Measurements from ENCODE around the gene BRSK1. TPM values are rescaled to one million over a fixed set of nuclear protein-coding genes. Genes with fewer than 3 reads are reported as not detected.

The BRSK1 gene
- polyA plus RNA-seq, 1 donor: 9.7 TPM

- H3K36me3 ChIP-seq (ENCODE audit: control insufficient read depth, insufficient read depth, low read length): peaks cover 28% of the 10 kb centered on the region
- H3K9me3 ChIP-seq (ENCODE audit: control insufficient read depth, low read depth, low read length): no peaks in the 10 kb centered on the region
- no peak overlapping the region for H3K27ac ChIP-seq (ENCODE audit: low read length)
- no CpG with 5 or more reads among the region's 6 CpGs for WGBS (ENCODE audit: insufficient coverage, low lambda C conversion rate)
- H3K4me1 ChIP-seq (ENCODE audit: control insufficient read depth, insufficient read depth, low read length): peaks cover 28% of the 10 kb centered on the region
- H3K4me3 ChIP-seq (ENCODE audit: low read length): peak overlapping the region; percentile 14
- H3K27me3 ChIP-seq (ENCODE audit: control insufficient read depth, insufficient read depth, low read length): no peaks in the 10 kb centered on the region
- no peak for DNase-seq
These were observed 29.2 kb upstream of the BRSK1 start for GRCh38 chr19:55254625-55254977.

- H3K27me3 ChIP-seq (ENCODE audit: control insufficient read depth, insufficient read depth, low read length): no peaks in the 10 kb centered on the region
- H3K27ac ChIP-seq (ENCODE audit: low read length): no peak overlapping the region
- H3K4me3 ChIP-seq (ENCODE audit: low read length): no peak overlapping the region
- no peak for DNase-seq
- WGBS (ENCODE audit: insufficient coverage, low lambda C conversion rate): 90% methylated on average over 2 of the region's 17 CpGs
- H3K36me3 ChIP-seq (ENCODE audit: control insufficient read depth, insufficient read depth, low read length): peaks cover 27% of the 10 kb centered on the region
- no peaks in the 10 kb centered on the region for H3K9me3 ChIP-seq (ENCODE audit: control insufficient read depth, low read depth, low read length)
- H3K4me1 ChIP-seq (ENCODE audit: control insufficient read depth, insufficient read depth, low read length): peaks cover 33% of the 10 kb centered on the region
These were observed 28.0 kb upstream of the BRSK1 start for GRCh38 chr19:55255618-55256423.

GRCh38 chr19:55256562-55257460 lies 27.0 kb upstream of the BRSK1 start:
- Histone ChIP-seq H3K27ac (ENCODE audit: low read length) (no peak overlapping the region), H3K36me3 (ENCODE audit: control insufficient read depth, insufficient read depth, low read length) (peaks cover 20% of the 10 kb centered on the region), H3K4me3 (ENCODE audit: low read length) (peak overlapping the region; percentile 94), H3K4me1 (ENCODE audit: control insufficient read depth, insufficient read depth, low read length) (peaks cover 29% of the 10 kb centered on the region), H3K9me3 (ENCODE audit: control insufficient read depth, low read depth, low read length) (no peaks in the 10 kb centered on the region), H3K27me3 (ENCODE audit: control insufficient read depth, insufficient read depth, low read length) (no peaks in the 10 kb centered on the region)
- 50% methylated on average over 2 of the region's 22 CpGs for WGBS (ENCODE audit: insufficient coverage, low lambda C conversion rate)
- peak in 1 of 2 donors; percentile 19 for DNase-seq

GRCh38 chr19:55257461-55258420 lies 26.1 kb upstream of the BRSK1 start:
- Histone ChIP-seq H3K27me3 (ENCODE audit: control insufficient read depth, insufficient read depth, low read length) (no peaks in the 10 kb centered on the region), H3K4me3 (ENCODE audit: low read length) (peak overlapping the region; percentile 94), H3K9me3 (ENCODE audit: control insufficient read depth, low read depth, low read length) (no peaks in the 10 kb centered on the region), H3K36me3 (ENCODE audit: control insufficient read depth, insufficient read depth, low read length) (peaks cover 20% of the 10 kb centered on the region), H3K27ac (ENCODE audit: low read length) (peak overlapping the region; percentile 85), H3K4me1 (ENCODE audit: control insufficient read depth, insufficient read depth, low read length) (peaks cover 29% of the 10 kb centered on the region)
- WGBS (ENCODE audit: insufficient coverage, low lambda C conversion rate): 4% methylated on average over 4 of the region's 51 CpGs
- DNase-seq: peak in 1 of 2 donors; percentile 61

- Histone ChIP-seq H3K36me3 (ENCODE audit: control insufficient read depth, insufficient read depth, low read length) (peaks cover 14% of the 10 kb centered on the region), H3K4me1 (ENCODE audit: control insufficient read depth, insufficient read depth, low read length) (peaks cover 29% of the 10 kb centered on the region)
- no peak for DNase-seq
These were observed 25.3 kb upstream of the BRSK1 start for GRCh38 chr19:55258476-55258827.

GRCh38 chr19:55258828-55259539 lies 24.8 kb upstream of the BRSK1 start, which contains the start of gene PPP6R1:
PPP6R1 (minus strand) TSS chr19:55259017; CDS start chr19:55247103, 11,914 bp downstream.
- no peaks in the 10 kb centered on the region for H3K9me3 ChIP-seq (ENCODE audit: control insufficient read depth, low read depth, low read length)
- H3K4me3 ChIP-seq (ENCODE audit: low read length): peak within 1 kb of the TSS; percentile 94
- peaks cover 29% of the 10 kb centered on the region for H3K4me1 ChIP-seq (ENCODE audit: control insufficient read depth, insufficient read depth, low read length)
- H3K27ac ChIP-seq (ENCODE audit: low read length): peak within 1 kb of the TSS; percentile 92
- no CpG with 5 or more reads among the region's 76 CpGs for WGBS (ENCODE audit: insufficient coverage, low lambda C conversion rate)
- peaks cover 10% of the 10 kb centered on the region for H3K36me3 ChIP-seq (ENCODE audit: control insufficient read depth, insufficient read depth, low read length)
- no peaks in the 10 kb centered on the region for H3K27me3 ChIP-seq (ENCODE audit: control insufficient read depth, insufficient read depth, low read length)
- DNase-seq: peak; percentile 99 to 100

More at GRCh38 chr19:55258476-55258827, 25.3 kb upstream of the BRSK1 start:
- Histone ChIP-seq H3K27ac (ENCODE audit: low read length) (peak overlapping the region; percentile 92), H3K27me3 (ENCODE audit: control insufficient read depth, insufficient read depth, low read length) (no peaks in the 10 kb centered on the region), H3K4me3 (ENCODE audit: low read length) (peak overlapping the region; percentile 94), H3K9me3 (ENCODE audit: control insufficient read depth, low read depth, low read length) (no peaks in the 10 kb centered on the region)
- no CpG with 5 or more reads among the region's 53 CpGs for WGBS (ENCODE audit: insufficient coverage, low lambda C conversion rate)

GRCh38 chr19:55259540-55260210 lies 24.1 kb upstream of the BRSK1 start:
- DNase-seq: no peak
- WGBS (ENCODE audit: insufficient coverage, low lambda C conversion rate): 0% methylated on average over 1 of the region's 29 CpGs
- Histone ChIP-seq H3K27me3 (ENCODE audit: control insufficient read depth, insufficient read depth, low read length) (no peaks in the 10 kb centered on the region), H3K4me3 (ENCODE audit: low read length) (peak overlapping the region; percentile 44), H3K4me1 (ENCODE audit: control insufficient read depth, insufficient read depth, low read length) (peaks cover 27% of the 10 kb centered on the region), H3K9me3 (ENCODE audit: control insufficient read depth, low read depth, low read length) (no peaks in the 10 kb centered on the region), H3K36me3 (ENCODE audit: control insufficient read depth, insufficient read depth, low read length) (peaks cover 3% of the 10 kb centered on the region), H3K27ac (ENCODE audit: low read length) (peak overlapping the region; percentile 88)

- no peak for DNase-seq
- no peaks in the 10 kb centered on the region for H3K27me3 ChIP-seq (ENCODE audit: control insufficient read depth, insufficient read depth, low read length)
- H3K36me3 ChIP-seq (ENCODE audit: control insufficient read depth, insufficient read depth, low read length): peaks cover 3% of the 10 kb centered on the region
- 100% methylated on average over 1 of the region's 13 CpGs for WGBS (ENCODE audit: insufficient coverage, low lambda C conversion rate)
- no peak overlapping the region for H3K4me3 ChIP-seq (ENCODE audit: low read length)
- no peak overlapping the region for H3K27ac ChIP-seq (ENCODE audit: low read length)
- H3K4me1 ChIP-seq (ENCODE audit: control insufficient read depth, insufficient read depth, low read length): peaks cover 11% of the 10 kb centered on the region
- H3K9me3 ChIP-seq (ENCODE audit: control insufficient read depth, low read depth, low read length): no peaks in the 10 kb centered on the region
These were observed 22.1 kb upstream of the BRSK1 start for GRCh38 chr19:55261671-55262126.

- Histone ChIP-seq H3K9me3 (ENCODE audit: control insufficient read depth, low read depth, low read length) (no peaks in the 10 kb centered on the region), H3K4me3 (ENCODE audit: low read length) (no peak overlapping the region), H3K27ac (ENCODE audit: low read length) (no peak overlapping the region), H3K36me3 (ENCODE audit: control insufficient read depth, insufficient read depth, low read length) (peaks cover 3% of the 10 kb centered on the region), H3K4me1 (ENCODE audit: control insufficient read depth, insufficient read depth, low read length) (peaks cover 6% of the 10 kb centered on the region), H3K27me3 (ENCODE audit: control insufficient read depth, insufficient read depth, low read length) (no peaks in the 10 kb centered on the region)
- 86% methylated on average over 1 of the region's 9 CpGs for WGBS (ENCODE audit: insufficient coverage, low lambda C conversion rate)
- no peak for DNase-seq
These were observed 21.4 kb upstream of the BRSK1 start for GRCh38 chr19:55262359-55262758.
